Neural cell (in vitro differentiated cells): Measurements from ENCODE around the gene TOR4A. TPM values are rescaled to one million over a fixed set of nuclear protein-coding genes. Genes with fewer than 3 reads are reported as not detected.
A peak's percentile ranks its signal among the peaks of the same experiment; 100 is the strongest.
"Not testable (repeated sequence)": the region's sequence is repeated elsewhere in the genome, so short reads cannot be mapped to it uniquely, and the experiment has no call there.

ENCODE experiments used
- H2AFZ ChIP-seq: fragments of 200-600, 300-800 bp; sonication (generic), shearing (Covaris generic); 2 replicates; pipeline ENCODE4 v1.6.0; 2014; ENCODE audit warnings: low read depth, mild to moderate bottlenecking, antibody characterized with exemption, low read length, moderate library complexity
- H3F3A ChIP-seq: fragments of 200-600 bp; shearing (Covaris generic); 2 replicates; pipeline ENCODE4 v1.6.1; 2016; ENCODE audit warnings: mild to moderate bottlenecking, moderate library complexity, mixed read lengths, antibody characterized with exemption, low read length; ENCODE audit not compliant: insufficient read depth, poor library complexity, severe bottlenecking
- H3K27ac ChIP-seq: fragments of 200-600, 300-800 bp; sonication (generic), shearing (Covaris generic); 2 replicates; pipeline ENCODE4 v1.5.1; 2014; ENCODE audit warnings: mild to moderate bottlenecking, low read length, moderate library complexity
- H3K27me3 ChIP-seq: fragments of 300-800, 200-600 bp; sonication (generic), shearing (Covaris generic); 2 replicates; pipeline ENCODE4 v1.6.0; 2014; ENCODE audit warnings: mild to moderate bottlenecking, low read depth, low read length, moderate library complexity; ENCODE audit not compliant: insufficient read depth
- H3K36me3 ChIP-seq: fragments of 300-800, 200-600 bp; sonication (generic), shearing (Covaris generic); 2 replicates; pipeline ENCODE4 v1.5.1; 2014; ENCODE audit warnings: mild to moderate bottlenecking, antibody characterized with exemption, low read length, moderate library complexity; ENCODE audit not compliant: insufficient read depth
- H3K4me2 ChIP-seq: fragments of 300-800, 200-600 bp; sonication (generic), shearing (Covaris generic); 2 replicates; pipeline ENCODE4 v1.6.0; 2014; ENCODE audit warnings: mild to moderate bottlenecking, low read length
- H3K4me3 ChIP-seq: fragments of 300-800, 200-600 bp; sonication (generic), shearing (Covaris generic); 2 replicates; pipeline ENCODE4 v1.5.1; 2014; ENCODE audit warnings: mild to moderate bottlenecking, low read length, moderate library complexity
- H3K79me2 ChIP-seq: fragments of 200-600 bp; shearing (Covaris generic); replicated peaks from 2 replicates; pipeline ENCODE4 v1.6.0; 2014; ENCODE audit warnings: mild to moderate bottlenecking, low read length, moderate library complexity; ENCODE audit not compliant: insufficient read depth
- H3K9ac ChIP-seq: fragments of 300-800, 200-600 bp; sonication (generic), shearing (Covaris generic); 2 replicates; pipeline ENCODE4 v1.6.1; 2016; ENCODE audit warnings: mild to moderate bottlenecking, low read length, mixed read lengths
- H3K9me2 ChIP-seq: fragments of 200-600 bp; shearing (Covaris generic); 2 replicates; pipeline ENCODE4 v1.6.1; 2016; ENCODE audit warnings: mild to moderate bottlenecking, low read length, mixed read lengths; ENCODE audit not compliant: insufficient read depth
- H3K9me3 ChIP-seq: fragments of 200-600, 300-800 bp; sonication (generic), shearing (Covaris generic); 2 replicates; pipeline ENCODE4 v1.6.1; 2016; ENCODE audit warnings: mild to moderate bottlenecking, mixed run types, low read length, moderate library complexity, mixed read lengths
- H4K20me1 ChIP-seq: fragments of 200-600 bp; shearing (Covaris generic); 2 replicates; pipeline ENCODE4 v1.6.1; 2016; ENCODE audit warnings: mild to moderate bottlenecking, mixed run types; ENCODE audit not compliant: insufficient read depth
- EP300 ChIP-seq: fragments of 450-650 bp; conservative IDR thresholded peaks from 2 replicates; pipeline ENCODE4 v1.6.1; 2014; ENCODE audit warnings: antibody characterized with exemption, mild to moderate bottlenecking, moderate library complexity; ENCODE audit not compliant: poor library complexity, severe bottlenecking
- EZH2 ChIP-seq: fragments of 200-600, 300-800 bp; shearing (Covaris generic), sonication (generic); IDR thresholded peaks from 2 replicates; pipeline ENCODE4 v1.6.1; 2014; ENCODE audit warnings: antibody characterized with exemption, low read length, borderline replicate concordance, mild to moderate bottlenecking; ENCODE audit not compliant: insufficient read depth, poor library complexity, severe bottlenecking
- MXI1 ChIP-seq: fragments of 450-650 bp; conservative IDR thresholded peaks from 2 replicates; pipeline ENCODE4 v1.6.1; 2014; ENCODE audit warnings: antibody characterized with exemption, mild to moderate bottlenecking; ENCODE audit not compliant: poor library complexity, severe bottlenecking
- POLR2AphosphoS5 ChIP-seq: IDR thresholded peaks from 2 replicates; pipeline ENCODE4 v1.6.1; 2012
- RAD21 ChIP-seq: fragments of 450-650 bp; conservative IDR thresholded peaks from 2 replicates; pipeline ENCODE4 v1.6.1; 2014; ENCODE audit warnings: antibody characterized with exemption, mild to moderate bottlenecking, moderate library complexity
- SMC3 ChIP-seq: fragments of 450-650 bp; conservative IDR thresholded peaks from 2 replicates; pipeline ENCODE4 v1.6.1; 2014; ENCODE audit warnings: antibody characterized with exemption, mild to moderate bottlenecking, moderate library complexity; ENCODE audit not compliant: poor library complexity
- TAF1 ChIP-seq: IDR thresholded peaks from 2 replicates; pipeline ENCODE4 v1.6.1; 2012; ENCODE audit warnings: low read depth
- polyA plus RNA-seq: library from polyadenylated mRNA; depleted of rRNA; stranded (reverse); fragments of >200 nt; gene quantifications from 2 replicates; pipeline ENCODE4 v1.2.3, GENCODE V29; 2014
- TF ChIP-seq, protein P1 (sequence below): IDR thresholded peaks from 2 replicates; pipeline ENCODE4 v1.6.1; 2012; ENCODE audit warnings: borderline replicate concordance
- TF ChIP-seq, protein P2 (sequence below): fragments of 450-650 bp; IDR thresholded peaks from 2 replicates; pipeline ENCODE4 v1.5.1; 2014; ENCODE audit warnings: antibody characterized with exemption, mild to moderate bottlenecking, moderate library complexity; ENCODE audit not compliant: poor library complexity, severe bottlenecking

TOR4A gene
- polyA plus RNA-seq, 1 donor from 2014 or later = 0.50 TPM

GRCh38 chr9:137241490-137242268, 35.8 kb upstream of the TOR4A start:
- peak overlapping the region; percentile 78 for H3K4me2 ChIP-seq
- H3K4me3 ChIP-seq = peak overlapping the region; percentile 92
- no peaks in the 10 kb centered on the region for H4K20me1 ChIP-seq
- no peaks in the 10 kb centered on the region for H3K36me3 ChIP-seq
- no peaks in the 10 kb centered on the region for H3K9me3 ChIP-seq
- no peak overlapping the region for H3K27ac ChIP-seq
- no peak overlapping the region for H2AFZ ChIP-seq
- H3K9me2 ChIP-seq = no peaks in the 10 kb centered on the region
- H3K79me2 ChIP-seq = peaks cover 14% of the 10 kb centered on the region
- H3K9ac ChIP-seq = peak overlapping the region; percentile 66
- TF ChIP-seq RAD21 (no peak), TAF1 (no peak), EP300 (no peak), EZH2 (no peak), SMC3 (no peak), POLR2AphosphoS5 (no peak), MXI1 (no peak)
- TF ChIP-seq, protein P1, sequence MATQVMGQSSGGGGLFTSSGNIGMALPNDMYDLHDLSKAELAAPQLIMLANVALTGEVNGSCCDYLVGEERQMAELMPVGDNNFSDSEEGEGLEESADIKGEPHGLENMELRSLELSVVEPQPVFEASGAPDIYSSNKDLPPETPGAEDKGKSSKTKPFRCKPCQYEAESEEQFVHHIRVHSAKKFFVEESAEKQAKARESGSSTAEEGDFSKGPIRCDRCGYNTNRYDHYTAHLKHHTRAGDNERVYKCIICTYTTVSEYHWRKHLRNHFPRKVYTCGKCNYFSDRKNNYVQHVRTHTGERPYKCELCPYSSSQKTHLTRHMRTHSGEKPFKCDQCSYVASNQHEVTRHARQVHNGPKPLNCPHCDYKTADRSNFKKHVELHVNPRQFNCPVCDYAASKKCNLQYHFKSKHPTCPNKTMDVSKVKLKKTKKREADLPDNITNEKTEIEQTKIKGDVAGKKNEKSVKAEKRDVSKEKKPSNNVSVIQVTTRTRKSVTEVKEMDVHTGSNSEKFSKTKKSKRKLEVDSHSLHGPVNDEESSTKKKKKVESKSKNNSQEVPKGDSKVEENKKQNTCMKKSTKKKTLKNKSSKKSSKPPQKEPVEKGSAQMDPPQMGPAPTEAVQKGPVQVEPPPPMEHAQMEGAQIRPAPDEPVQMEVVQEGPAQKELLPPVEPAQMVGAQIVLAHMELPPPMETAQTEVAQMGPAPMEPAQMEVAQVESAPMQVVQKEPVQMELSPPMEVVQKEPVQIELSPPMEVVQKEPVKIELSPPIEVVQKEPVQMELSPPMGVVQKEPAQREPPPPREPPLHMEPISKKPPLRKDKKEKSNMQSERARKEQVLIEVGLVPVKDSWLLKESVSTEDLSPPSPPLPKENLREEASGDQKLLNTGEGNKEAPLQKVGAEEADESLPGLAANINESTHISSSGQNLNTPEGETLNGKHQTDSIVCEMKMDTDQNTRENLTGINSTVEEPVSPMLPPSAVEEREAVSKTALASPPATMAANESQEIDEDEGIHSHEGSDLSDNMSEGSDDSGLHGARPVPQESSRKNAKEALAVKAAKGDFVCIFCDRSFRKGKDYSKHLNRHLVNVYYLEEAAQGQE = no peak
- TF ChIP-seq, protein P2, sequence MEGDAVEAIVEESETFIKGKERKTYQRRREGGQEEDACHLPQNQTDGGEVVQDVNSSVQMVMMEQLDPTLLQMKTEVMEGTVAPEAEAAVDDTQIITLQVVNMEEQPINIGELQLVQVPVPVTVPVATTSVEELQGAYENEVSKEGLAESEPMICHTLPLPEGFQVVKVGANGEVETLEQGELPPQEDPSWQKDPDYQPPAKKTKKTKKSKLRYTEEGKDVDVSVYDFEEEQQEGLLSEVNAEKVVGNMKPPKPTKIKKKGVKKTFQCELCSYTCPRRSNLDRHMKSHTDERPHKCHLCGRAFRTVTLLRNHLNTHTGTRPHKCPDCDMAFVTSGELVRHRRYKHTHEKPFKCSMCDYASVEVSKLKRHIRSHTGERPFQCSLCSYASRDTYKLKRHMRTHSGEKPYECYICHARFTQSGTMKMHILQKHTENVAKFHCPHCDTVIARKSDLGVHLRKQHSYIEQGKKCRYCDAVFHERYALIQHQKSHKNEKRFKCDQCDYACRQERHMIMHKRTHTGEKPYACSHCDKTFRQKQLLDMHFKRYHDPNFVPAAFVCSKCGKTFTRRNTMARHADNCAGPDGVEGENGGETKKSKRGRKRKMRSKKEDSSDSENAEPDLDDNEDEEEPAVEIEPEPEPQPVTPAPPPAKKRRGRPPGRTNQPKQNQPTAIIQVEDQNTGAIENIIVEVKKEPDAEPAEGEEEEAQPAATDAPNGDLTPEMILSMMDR = no peak
- H3F3A ChIP-seq = no peaks in the 10 kb centered on the region
- H3K27me3 ChIP-seq = no peaks in the 10 kb centered on the region

DNA sequence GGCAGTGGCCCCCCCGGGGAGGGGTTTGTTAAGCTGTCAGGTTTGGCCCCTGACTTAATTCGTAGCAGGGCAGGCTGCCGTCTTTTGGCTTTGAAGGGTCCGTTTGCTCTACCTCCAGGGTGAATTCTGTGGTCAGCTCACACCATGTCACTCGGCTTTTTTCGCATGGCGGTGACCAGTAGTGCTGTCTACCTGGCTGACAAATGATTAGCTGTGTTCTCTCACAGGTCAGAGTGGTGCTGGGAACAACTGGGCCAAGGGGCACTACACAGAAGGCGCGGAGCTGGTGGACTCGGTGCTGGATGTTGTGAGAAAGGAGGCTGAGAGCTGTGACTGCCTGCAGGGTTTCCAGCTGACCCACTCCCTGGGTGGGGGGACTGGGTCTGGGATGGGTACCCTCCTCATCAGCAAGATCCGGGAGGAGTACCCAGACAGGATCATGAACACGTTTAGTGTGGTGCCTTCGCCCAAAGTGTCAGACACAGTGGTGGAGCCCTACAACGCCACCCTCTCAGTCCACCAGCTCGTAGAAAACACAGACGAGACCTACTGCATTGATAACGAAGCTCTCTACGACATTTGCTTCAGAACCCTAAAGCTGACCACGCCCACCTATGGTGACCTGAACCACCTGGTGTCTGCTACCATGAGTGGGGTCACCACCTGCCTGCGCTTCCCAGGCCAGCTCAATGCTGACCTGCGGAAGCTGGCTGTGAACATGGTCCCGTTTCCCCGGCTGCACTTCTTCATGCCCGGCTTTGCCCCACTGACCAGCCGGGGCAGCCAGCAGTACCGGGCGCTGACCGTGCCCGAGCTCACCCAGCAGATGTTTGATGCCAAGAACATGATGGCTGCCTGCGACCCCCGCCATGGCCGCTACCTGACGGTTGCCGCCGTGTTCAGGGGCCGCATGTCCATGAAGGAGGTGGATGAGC, 35.0 kb upstream of the TOR4A start:
- no peaks in the 10 kb centered on the region for H3K9me3 ChIP-seq
- H3K36me3 ChIP-seq = no peaks in the 10 kb centered on the region
- H3K79me2 ChIP-seq = peaks cover 14% of the 10 kb centered on the region
- no peaks in the 10 kb centered on the region for H3F3A ChIP-seq
- H4K20me1 ChIP-seq = no peaks in the 10 kb centered on the region
- H3K9me2 ChIP-seq = no peaks in the 10 kb centered on the region
- H2AFZ ChIP-seq = no peak overlapping the region
- H3K4me3 ChIP-seq = peak overlapping the region; percentile 92
- H3K9ac ChIP-seq = peak overlapping the region; percentile 66
- H3K27ac ChIP-seq = no peak overlapping the region
- H3K27me3 ChIP-seq = no peaks in the 10 kb centered on the region
- TF ChIP-seq EZH2 (no peak), MXI1 (no peak), SMC3 (no peak), EP300 (no peak)
- TF ChIP-seq, protein P2 = no peak
- peak overlapping the region; percentile 78 for H3K4me2 ChIP-seq

GRCh38 chr9:137243266-137243625, 34.3 kb upstream of the TOR4A start:
- H3K9ac ChIP-seq, H3K9me2 ChIP-seq, H3K9me3 ChIP-seq, H3K4me2 ChIP-seq, H3K27ac ChIP-seq, H3K27me3 ChIP-seq, H3K36me3 ChIP-seq, H3K4me3 ChIP-seq, H2AFZ ChIP-seq, H4K20me1 ChIP-seq, H3F3A ChIP-seq: not testable (repeated sequence)
- H3K79me2 ChIP-seq = peaks cover 14% of the 10 kb centered on the region
